Esophagus squamous epithelium (tissue), 5 donors: ENCODE measurements around the gene SLC9A7. TPM values are rescaled to one million over a fixed set of nuclear protein-coding genes. Genes with fewer than 3 reads are reported as not detected.

ENCODE experiments used
- DNase-seq: peaks from one replicate; lab custom pipeline; 2025; lab: John Stamatoyannopoulos, UW
- H3K27ac ChIP-seq, 4 donors: fragments of 200-600 bp; sonication (generic); one replicate each; pipeline ENCODE4 v1.5.1; 2016 to 2019; ENCODE audit warnings: mild to moderate bottlenecking in 1 of 4
- H3K27me3 ChIP-seq, 4 donors: fragments of 200-600 bp; sonication (generic); 1 replicate in 3 of 4; 2 replicates in 1 of 4; pipeline versions ENCODE4 v1.5.1 to v1.6.0; 2017 to 2021; ENCODE audit warnings: antibody characterized with exemption in 1 of 4
- H3K36me3 ChIP-seq, 3 donors: fragments of 200-600 bp; sonication (generic); one replicate each; pipeline ENCODE4 v1.5.1; 2016 to 2019
- H3K4me1 ChIP-seq, 3 donors: fragments of 200-600 bp; sonication (generic); one replicate each; pipeline ENCODE4 v1.5.1; 2017 to 2019
- H3K4me3 ChIP-seq, 4 donors: fragments of 200-600 bp; sonication (generic); 1 replicate in 3 of 4; 2 replicates in 1 of 4; pipeline ENCODE4 v1.5.1; 2016 to 2019; ENCODE audit warnings: mild to moderate bottlenecking in 2 of 4, moderate library complexity in 1 of 4
- H3K9me3 ChIP-seq, 3 donors: fragments of 200-600 bp; sonication (generic); one replicate each; pipeline ENCODE4 v1.5.1; 2016 to 2019
- POLR2A ChIP-seq, 4 donors: fragments of 450-650 bp; IDR thresholded peaks; one replicate each; pipeline ENCODE4 v1.6.1; 2017; ENCODE audit warnings: antibody characterized with exemption in 4 of 4, mild to moderate bottlenecking in 4 of 4, moderate library complexity in 3 of 4
- WGBS, 2 donors: methylation state at CpG; one replicate each; pipeline ENCODE4 v1.1.5; 2018; 5-methylcytosine and 5-hydroxymethylcytosine counted together
- intact Hi-C: fragments of 100-400 bp; cut with DNase I; formaldehyde crosslinking; loops from one replicate; pipeline ENCODE4 v1.15.0; 2022
- total RNA-seq, 4 donors: library from RNA; depleted of rRNA; stranded (reverse); fragments of >200 nt; gene quantifications; one replicate each; pipeline ENCODE4 v1.1.0, GENCODE V29; 2016
- TF ChIP-seq, protein P1 (sequence below), 6 experiments: fragments of 450-650 bp in 4 of 6; fragments of 200-600 bp in 2 of 6; sonication (generic) in 2 of 6; IDR thresholded peaks; one replicate each; pipeline ENCODE4 v1.5.1; 2016 to 2019; ENCODE audit warnings: antibody characterized with exemption in 6 of 6, mild to moderate bottlenecking in 4 of 6, moderate library complexity in 4 of 6
- donor health status: DM: yes; HTN: yes; CAD: no.

Gene SLC9A7
- total RNA-seq, 4 donors from 2014 or later = 6.4 to 16.4 (median 8.4) TPM

DNA sequence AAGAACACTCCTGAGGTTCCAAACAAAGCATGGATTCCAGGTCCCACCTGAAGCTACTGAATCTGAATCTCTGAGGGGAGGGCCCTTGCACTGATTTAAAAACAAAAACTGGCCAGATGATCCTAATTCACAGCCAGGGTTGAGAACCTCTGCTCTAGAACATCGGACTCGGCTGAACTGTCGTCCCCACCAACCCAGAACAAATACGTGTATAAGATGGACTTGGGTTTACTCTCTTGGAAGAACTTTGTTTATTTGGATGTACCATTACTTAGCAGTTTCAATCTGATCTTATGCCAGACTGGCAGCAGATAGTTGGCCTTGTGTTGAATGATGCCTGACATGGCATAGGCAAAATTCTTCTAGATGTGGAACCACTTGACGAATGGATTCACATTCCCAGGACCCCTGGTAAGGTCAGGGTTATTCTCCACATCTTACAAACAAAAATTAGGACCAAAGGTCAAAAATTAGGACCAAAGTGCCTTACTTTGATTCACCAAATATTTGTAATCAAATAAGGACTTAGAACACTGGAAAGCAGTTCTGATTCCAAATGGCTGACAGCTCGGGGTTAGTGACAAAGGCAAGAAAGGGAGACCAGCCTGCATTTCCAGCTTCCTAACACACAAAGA is 156.3 kb downstream of the SLC9A7 start:
- intact Hi-C loops = no loop called here
- no peak overlapping the region for H3K27ac ChIP-seq
- no peaks in the 10 kb centered on the region for H3K9me3 ChIP-seq
- TF ChIP-seq POLR2A (IDR thresholded peaks at IDR 0.05) = no peak
- TF ChIP-seq, protein P1, sequence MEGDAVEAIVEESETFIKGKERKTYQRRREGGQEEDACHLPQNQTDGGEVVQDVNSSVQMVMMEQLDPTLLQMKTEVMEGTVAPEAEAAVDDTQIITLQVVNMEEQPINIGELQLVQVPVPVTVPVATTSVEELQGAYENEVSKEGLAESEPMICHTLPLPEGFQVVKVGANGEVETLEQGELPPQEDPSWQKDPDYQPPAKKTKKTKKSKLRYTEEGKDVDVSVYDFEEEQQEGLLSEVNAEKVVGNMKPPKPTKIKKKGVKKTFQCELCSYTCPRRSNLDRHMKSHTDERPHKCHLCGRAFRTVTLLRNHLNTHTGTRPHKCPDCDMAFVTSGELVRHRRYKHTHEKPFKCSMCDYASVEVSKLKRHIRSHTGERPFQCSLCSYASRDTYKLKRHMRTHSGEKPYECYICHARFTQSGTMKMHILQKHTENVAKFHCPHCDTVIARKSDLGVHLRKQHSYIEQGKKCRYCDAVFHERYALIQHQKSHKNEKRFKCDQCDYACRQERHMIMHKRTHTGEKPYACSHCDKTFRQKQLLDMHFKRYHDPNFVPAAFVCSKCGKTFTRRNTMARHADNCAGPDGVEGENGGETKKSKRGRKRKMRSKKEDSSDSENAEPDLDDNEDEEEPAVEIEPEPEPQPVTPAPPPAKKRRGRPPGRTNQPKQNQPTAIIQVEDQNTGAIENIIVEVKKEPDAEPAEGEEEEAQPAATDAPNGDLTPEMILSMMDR (IDR thresholded peaks at IDR 0.05) = no peak
- H3K4me3 ChIP-seq = no peak overlapping the region
- WGBS, 2 donors = 75 to 91% methylated on average over 5 to 6 of the region's 6 CpGs
- no peaks in the 10 kb centered on the region for H3K4me1 ChIP-seq
- no peak for DNase-seq
- no peaks in the 10 kb centered on the region for H3K36me3 ChIP-seq
- no peaks in the 10 kb centered on the region for H3K27me3 ChIP-seq

DNA sequence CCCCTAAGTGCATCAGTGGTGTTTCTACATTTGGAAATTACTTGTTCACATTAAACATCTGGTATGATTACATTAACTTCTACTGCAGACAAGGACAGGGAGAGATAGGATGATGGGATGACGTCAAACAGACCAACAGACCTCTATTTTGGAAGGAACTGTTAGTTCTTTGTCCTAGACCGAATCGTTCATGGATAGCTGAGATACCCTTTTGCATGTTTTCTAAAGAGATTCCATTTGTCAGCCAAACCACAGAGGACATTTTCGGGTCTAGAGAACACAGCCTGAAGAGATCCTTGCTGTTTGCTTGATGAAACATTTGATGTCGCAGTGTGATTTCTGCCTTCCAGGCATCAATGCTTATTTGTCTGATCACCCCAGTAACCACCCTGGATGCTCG is 157.6 kb downstream of the SLC9A7 start:
- intact Hi-C loops = no loop called here

DNA sequence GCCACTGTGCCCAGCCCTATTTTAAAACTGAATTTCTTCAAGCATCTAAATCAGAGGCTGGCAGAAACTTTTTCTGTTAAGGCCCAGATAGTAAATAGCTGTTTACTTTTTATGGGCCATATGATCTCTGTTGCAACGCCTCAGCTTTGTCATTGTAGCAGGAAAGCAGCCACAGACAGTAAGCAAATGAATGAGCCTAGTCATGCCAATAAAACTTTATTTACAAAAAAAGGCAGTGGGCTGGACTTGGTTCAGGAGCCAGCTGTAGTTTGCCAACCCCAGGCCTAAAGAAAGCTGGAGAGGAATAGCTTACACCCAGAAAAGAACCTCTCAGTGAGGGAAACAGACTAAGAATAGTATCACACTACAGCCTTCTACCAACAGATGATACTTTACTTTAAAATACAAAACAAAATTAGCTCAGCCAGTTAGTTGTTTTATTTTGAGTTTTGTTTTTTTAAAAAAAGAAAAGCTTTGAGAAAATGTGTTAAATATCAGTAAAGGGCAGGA is 159.8 kb downstream of the SLC9A7 start:
- TF ChIP-seq, protein P1 (IDR thresholded peaks at IDR 0.05) = no peak
- no peak for TF ChIP-seq POLR2A (IDR thresholded peaks at IDR 0.05)
- 0% methylated on average over 1 of the region's 1 CpG for WGBS, 2 donors
- Histone ChIP-seq H3K27ac (no peak overlapping the region), H3K36me3 (no peaks in the 10 kb centered on the region), H3K27me3 (no peaks in the 10 kb centered on the region), H3K4me1 (no peaks in the 10 kb centered on the region), H3K9me3 (no peaks in the 10 kb centered on the region), H3K4me3 (no peak overlapping the region)
- no peak for DNase-seq
- intact Hi-C loops = no loop called here

More for the DNA sequence above, 157.6 kb downstream of the SLC9A7 start:
- Histone ChIP-seq H3K36me3 (no peaks in the 10 kb centered on the region), H3K9me3 (no peaks in the 10 kb centered on the region), H3K27me3 (no peaks in the 10 kb centered on the region), H3K27ac (no peak overlapping the region), H3K4me1 (no peaks in the 10 kb centered on the region), H3K4me3 (no peak overlapping the region)
- DNase-seq = no peak
- WGBS, 2 donors = 57 to 67% methylated on average over 6 of the region's 6 CpGs
- TF ChIP-seq, protein P1 (IDR thresholded peaks at IDR 0.05) = no peak
- TF ChIP-seq POLR2A (IDR thresholded peaks at IDR 0.05) = no peak

DNA sequence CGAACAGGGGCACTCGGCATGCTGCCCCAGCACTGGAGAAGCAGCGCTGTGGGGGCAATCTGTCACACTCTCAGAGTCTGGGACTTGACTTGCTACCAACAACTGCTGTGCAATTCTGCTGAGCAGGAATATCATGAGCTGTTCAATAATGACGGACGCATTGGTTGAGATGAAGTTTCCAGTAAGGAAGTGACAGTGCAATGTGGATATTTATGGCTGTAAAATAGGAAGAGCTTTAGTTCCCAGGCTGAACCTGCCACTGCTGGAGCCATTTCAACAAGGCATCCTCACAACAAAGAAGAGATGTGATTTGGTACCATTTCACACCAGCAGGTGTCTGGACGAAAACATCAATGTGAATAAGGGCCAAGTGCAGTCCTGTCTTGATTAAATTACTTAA is 161.1 kb downstream of the SLC9A7 start:
- Histone ChIP-seq H3K9me3 (no peaks in the 10 kb centered on the region), H3K4me3 (no peak overlapping the region), H3K4me1 (no peaks in the 10 kb centered on the region), H3K36me3 (no peaks in the 10 kb centered on the region), H3K27me3 (no peaks in the 10 kb centered on the region), H3K27ac (no peak overlapping the region)
- intact Hi-C loops = no loop called here
- TF ChIP-seq, protein P1 (IDR thresholded peaks at IDR 0.05) = no peak
- TF ChIP-seq POLR2A (IDR thresholded peaks at IDR 0.05) = no peak
- WGBS, 2 donors = 55 to 100% methylated on average over 1 to 6 of the region's 6 CpGs
- DNase-seq = no peak

DNA sequence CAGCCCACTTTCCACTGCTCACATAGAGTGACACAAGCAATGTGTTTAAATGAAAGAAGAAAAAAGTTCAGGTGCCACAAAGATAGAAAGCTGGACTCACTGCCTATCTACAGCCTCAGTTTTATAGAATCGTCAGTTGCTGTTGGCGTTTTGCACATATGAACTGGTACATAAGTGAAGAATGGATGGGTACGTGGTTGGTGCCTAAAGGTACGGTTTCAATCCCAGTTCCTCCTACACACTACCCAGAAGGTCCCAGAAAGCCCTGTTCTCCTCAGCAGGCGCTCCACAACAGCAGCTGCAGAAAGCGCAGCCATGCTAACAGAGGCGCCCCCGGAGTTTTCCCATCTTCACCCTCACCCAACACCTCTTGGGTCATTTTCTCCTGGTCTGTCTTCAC is 161.7 kb downstream of the SLC9A7 start:
- H3K36me3 ChIP-seq = no peaks in the 10 kb centered on the region
- H3K4me1 ChIP-seq = no peaks in the 10 kb centered on the region
- no peak for TF ChIP-seq POLR2A (IDR thresholded peaks at IDR 0.05)
- TF ChIP-seq, protein P1 (IDR thresholded peaks at IDR 0.05) = no peak
- DNase-seq = no peak
- H3K27ac ChIP-seq = no peak overlapping the region
- 78 to 100% methylated on average over 5 to 8 of the region's 8 CpGs for WGBS, 2 donors
- no peaks in the 10 kb centered on the region for H3K27me3 ChIP-seq
- H3K9me3 ChIP-seq = no peaks in the 10 kb centered on the region
- intact Hi-C loops = no loop called here
- H3K4me3 ChIP-seq = no peak overlapping the region
